ENCODE measurements around the gene CFAP99. TPM values are rescaled to one million over a fixed set of nuclear protein-coding genes. Genes with fewer than 3 reads are reported as not detected.

The CFAP99 gene
- total RNA-seq, 2 donors from 2014 or later = 0.32 to 0.49 TPM

GRCh38 chr4:2399216-2399615 lies 19.5 kb upstream of the CFAP99 start:
- DNase-seq = no peak

DNA sequence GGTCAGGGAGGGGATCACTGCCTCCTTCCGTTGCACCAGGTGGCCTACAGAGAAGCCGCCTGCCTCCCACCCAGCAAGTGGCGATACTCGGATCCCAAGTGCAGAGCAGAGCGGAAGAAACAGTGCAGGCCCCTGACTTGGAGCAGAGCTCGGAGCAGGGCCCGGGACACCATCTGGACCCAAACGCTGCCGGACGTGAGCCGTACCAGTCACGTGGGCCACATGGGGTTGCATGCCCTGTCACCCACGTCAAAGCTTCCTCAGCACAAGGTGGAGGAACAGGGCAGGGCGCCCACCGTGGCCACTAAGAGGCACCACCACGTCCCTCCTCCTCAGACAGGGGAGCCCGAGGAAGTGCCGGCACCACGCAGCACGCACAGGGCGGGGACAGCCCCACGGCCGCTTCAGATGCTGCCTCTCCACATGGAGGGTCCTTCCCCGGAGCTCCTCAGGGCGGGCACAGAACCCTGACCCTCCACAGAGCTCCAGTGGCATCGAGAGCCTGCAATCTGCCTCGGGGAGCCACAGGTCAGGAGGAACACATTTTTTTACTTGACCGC lies 19.0 kb upstream of the CFAP99 start:
- intact Hi-C loops (cut with DNase I) = no loop called here
- no peaks in the 10 kb centered on the region for H3K9me3 ChIP-seq
- no peak for DNase-seq
- TF ChIP-seq CTCF (IDR thresholded peaks at IDR 0.05) = no peak
- no peaks in the 10 kb centered on the region for H3K36me3 ChIP-seq
- peaks cover 10% of the 10 kb centered on the region for H3K4me1 ChIP-seq
- H3K4me3 ChIP-seq = no peak overlapping the region
- H3K9ac ChIP-seq (ENCODE audit: low read depth in 2 of 2, low read length in 2 of 2) = no peak overlapping the region
- H3K27me3 ChIP-seq = no peaks in the 10 kb centered on the region
- H3K27ac ChIP-seq = no peak overlapping the region

More at GRCh38 chr4:2399216-2399615, 19.5 kb upstream of the CFAP99 start:
- no peaks in the 10 kb centered on the region for H3K9me3 ChIP-seq
- H3K36me3 ChIP-seq = no peaks in the 10 kb centered on the region
- no peak overlapping the region for H3K27ac ChIP-seq
- no peak for TF ChIP-seq CTCF (IDR thresholded peaks at IDR 0.05)
- intact Hi-C loops (cut with DNase I) = no loop called here
- H3K4me3 ChIP-seq = no peak overlapping the region
- no peaks in the 10 kb centered on the region for H3K27me3 ChIP-seq
- no peak overlapping the region for H3K9ac ChIP-seq (ENCODE audit: low read depth in 2 of 2, low read length in 2 of 2)
- peaks cover 10% of the 10 kb centered on the region for H3K4me1 ChIP-seq

DNA sequence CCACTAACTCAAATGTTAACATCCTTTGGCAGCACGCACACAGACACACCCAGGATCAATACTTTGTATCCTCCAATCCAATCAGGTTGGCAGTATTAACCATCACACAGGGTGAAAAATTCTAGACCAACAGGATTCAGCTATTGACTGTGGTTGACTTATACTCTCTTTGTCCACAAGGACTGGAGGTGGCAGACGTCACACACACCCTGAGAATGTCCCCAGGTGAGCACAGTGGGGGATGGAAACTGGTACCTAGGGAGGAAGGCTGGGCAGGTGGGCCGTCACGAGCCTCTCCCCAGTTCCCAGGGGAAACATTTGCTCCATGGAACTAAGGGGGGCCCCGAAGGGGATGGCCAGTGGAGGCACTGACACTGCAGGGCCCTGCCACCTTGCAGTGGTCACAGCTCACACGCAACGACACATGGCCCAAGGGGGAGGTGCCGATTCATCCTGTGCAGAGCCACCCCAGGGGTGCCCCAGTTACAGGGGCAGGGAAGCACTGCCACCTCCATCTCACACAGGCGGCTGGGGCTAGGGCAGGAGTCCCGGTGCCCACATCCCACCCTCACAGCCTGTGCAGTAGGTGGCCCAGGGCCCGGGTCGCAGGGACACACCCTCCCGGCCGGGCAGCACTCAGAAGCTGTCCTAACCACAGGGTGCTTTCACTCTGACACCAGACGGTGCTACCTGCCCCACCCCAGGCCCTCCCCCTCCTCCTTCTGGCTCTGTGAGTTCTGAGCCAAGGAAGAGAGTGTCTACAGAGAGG lies 17.7 kb upstream of the CFAP99 start:
- Histone ChIP-seq H3K27ac (no peak overlapping the region), H3K27me3 (no peaks in the 10 kb centered on the region), H3K4me3 (no peak overlapping the region), H3K9me3 (no peaks in the 10 kb centered on the region), H3K4me1 (peaks cover 10% of the 10 kb centered on the region), H3K9ac (ENCODE audit: low read depth in 2 of 2, low read length in 2 of 2) (no peak overlapping the region), H3K36me3 (no peaks in the 10 kb centered on the region)
- intact Hi-C loops (cut with DNase I) = no loop called here
- DNase-seq = no peak
- TF ChIP-seq CTCF (IDR thresholded peaks at IDR 0.05) = no peak

GRCh38 chr4:2401610-2401983 lies 17.2 kb upstream of the CFAP99 start:
- peak overlapping the region in 1 of 2 donors; percentile 19 for H3K9ac ChIP-seq (ENCODE audit: low read depth in 2 of 2, low read length in 2 of 2)
- intact Hi-C loops (cut with DNase I) = no loop called here
- TF ChIP-seq CTCF (IDR thresholded peaks at IDR 0.05) = no peak
- no peak overlapping the region for H3K27ac ChIP-seq
- no peaks in the 10 kb centered on the region for H3K27me3 ChIP-seq
- peaks cover 10% of the 10 kb centered on the region for H3K4me1 ChIP-seq
- peak overlapping the region; percentile 17 for H3K4me3 ChIP-seq
- no peaks in the 10 kb centered on the region for H3K36me3 ChIP-seq
- DNase-seq = no peak
- H3K9me3 ChIP-seq = no peaks in the 10 kb centered on the region

DNA sequence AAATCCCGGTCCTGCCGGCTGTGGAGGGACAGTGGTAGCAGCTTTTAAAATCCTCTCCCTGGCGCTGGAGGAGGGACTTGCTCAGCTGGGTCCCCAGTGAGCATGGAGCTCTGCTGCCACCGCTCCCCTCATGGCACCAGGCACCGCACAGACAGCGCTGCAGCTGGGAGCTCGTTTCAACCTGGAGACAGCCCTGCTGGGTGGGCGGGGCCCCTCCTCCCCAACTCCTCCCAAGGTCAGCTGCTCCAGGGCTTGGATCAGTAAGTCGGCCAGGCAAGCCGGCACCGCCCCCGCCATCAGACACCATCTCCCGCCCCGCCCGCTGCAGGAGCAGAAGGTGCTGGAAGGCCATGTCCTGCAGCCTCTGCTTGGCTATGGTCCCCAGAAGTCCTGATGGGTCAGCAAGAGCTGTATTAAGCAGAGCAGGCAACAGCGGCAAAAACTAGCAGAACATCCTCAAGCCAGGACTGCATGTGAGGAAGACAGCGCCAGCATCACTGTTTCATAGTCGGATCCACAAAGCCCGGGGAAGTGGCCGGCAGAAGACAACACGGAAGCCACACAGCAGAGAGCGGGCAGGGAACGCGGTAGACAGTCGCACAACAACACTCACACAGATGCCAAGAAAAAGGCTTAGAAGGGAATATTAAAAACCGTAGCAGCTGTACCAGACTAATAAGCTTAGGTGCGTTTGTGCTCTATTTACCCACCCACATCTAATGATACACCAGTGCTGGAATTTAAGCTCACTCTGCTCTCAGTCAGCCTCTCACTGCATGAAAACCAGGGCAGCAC lies 16.5 kb upstream of the CFAP99 start:
- no peaks in the 10 kb centered on the region for H3K9me3 ChIP-seq
- no peak for TF ChIP-seq CTCF (IDR thresholded peaks at IDR 0.05)
- H3K4me1 ChIP-seq = peaks cover 10% of the 10 kb centered on the region
- peak overlapping the region; percentile 30 for H3K27ac ChIP-seq
- H3K4me3 ChIP-seq = peak overlapping the region; percentile 17
- no peaks in the 10 kb centered on the region for H3K36me3 ChIP-seq
- peak; percentile 91 for DNase-seq
- intact Hi-C loops (cut with DNase I) = no loop called here
- H3K27me3 ChIP-seq = no peaks in the 10 kb centered on the region
- H3K9ac ChIP-seq (ENCODE audit: low read depth in 2 of 2, low read length in 2 of 2) = peak overlapping the region; percentile 19 to 32

Measured in colonic mucosa (tissue), 4 donors.